A549 (cell line): ENCODE measurements around the gene PTCH2.

ENCODE experiments used
- CTCF ChIP-seq: fragments of >200 bp; sonication (Bioruptor Twin); formaldehyde crosslinking; IDR thresholded peaks from 3 replicates; pipeline ENCODE4 v1.5.1; 2016
- E2F6 ChIP-seq: IDR thresholded peaks from 2 replicates; pipeline ENCODE4 v1.6.1; 2012; ENCODE audit warnings: low read depth, borderline replicate concordance
- EP300 ChIP-seq, 2 experiments: fragments of >200 bp; sonication (Bioruptor Twin); formaldehyde crosslinking; IDR thresholded peaks; 2 replicates in 1 of 2; 3 replicates in 1 of 2; pipeline ENCODE4 v1.6.1; 2016 to 2017
- HMGXB4 ChIP-seq: fragments of 250-450 bp; sonication (Bioruptor Pico); IDR thresholded peaks from 2 replicates; pipeline ENCODE4 v1.5.0; 2021; ENCODE audit warnings: mild to moderate bottlenecking, moderate library complexity, borderline replicate concordance
- JUN ChIP-seq, 2 experiments: fragments of >200 bp; sonication (Bioruptor Twin); formaldehyde crosslinking; IDR thresholded peaks; 2 replicates in 1 of 2; 3 replicates in 1 of 2; pipeline ENCODE4 v1.6.1; 2016 to 2017
- JUNB ChIP-seq: fragments of >200 bp; sonication (Bioruptor Twin); formaldehyde crosslinking; IDR thresholded peaks from 2 replicates; pipeline ENCODE4 v1.6.1; 2016
- NFE2L2 ChIP-seq: fragments of 150-350 bp; conservative IDR thresholded peaks from 2 replicates; pipeline ENCODE4 v1.6.1; 2014; ENCODE audit warnings: low read length
- POLR2A ChIP-seq: IDR thresholded peaks from 2 replicates; pipeline ENCODE4 v1.6.1; 2012; ENCODE audit warnings: mild to moderate bottlenecking, low read length
- RAD21 ChIP-seq, 2 experiments: fragments of >200 bp in 1 of 2; sonication (Bioruptor Twin) in 1 of 2; formaldehyde crosslinking in 1 of 2; IDR thresholded peaks in 1 of 2; conservative IDR thresholded peaks in 1 of 2; 2 replicates in 1 of 2; 3 replicates in 1 of 2; pipeline ENCODE4 v1.6.1; 2012 to 2018; ENCODE audit warnings: inconsistent platforms in 1 of 2
- TFCP2L1 ChIP-seq: fragments of 250-450 bp; sonication (Bioruptor Pico); IDR thresholded peaks from 2 replicates; pipeline ENCODE4 v1.5.0; 2021; ENCODE audit warnings: mild to moderate bottlenecking
- ZFP36 ChIP-seq: fragments of 450-650 bp; IDR thresholded peaks from 2 replicates; pipeline ENCODE4 v1.6.1; 2014; ENCODE audit warnings: borderline replicate concordance; ENCODE audit not compliant: partially characterized antibody
- TF ChIP-seq, protein P1 (sequence below): fragments of 200-600 bp; sonication (generic); IDR thresholded peaks from 2 replicates; pipeline ENCODE4 v1.6.1; 2016; ENCODE audit warnings: antibody characterized with exemption, mild to moderate bottlenecking, moderate library complexity
- TF ChIP-seq, protein P2 (sequence below): fragments of 450-650 bp; IDR thresholded peaks from 2 replicates; pipeline ENCODE4 v1.6.1; 2014; ENCODE audit warnings: antibody characterized with exemption

DNA sequence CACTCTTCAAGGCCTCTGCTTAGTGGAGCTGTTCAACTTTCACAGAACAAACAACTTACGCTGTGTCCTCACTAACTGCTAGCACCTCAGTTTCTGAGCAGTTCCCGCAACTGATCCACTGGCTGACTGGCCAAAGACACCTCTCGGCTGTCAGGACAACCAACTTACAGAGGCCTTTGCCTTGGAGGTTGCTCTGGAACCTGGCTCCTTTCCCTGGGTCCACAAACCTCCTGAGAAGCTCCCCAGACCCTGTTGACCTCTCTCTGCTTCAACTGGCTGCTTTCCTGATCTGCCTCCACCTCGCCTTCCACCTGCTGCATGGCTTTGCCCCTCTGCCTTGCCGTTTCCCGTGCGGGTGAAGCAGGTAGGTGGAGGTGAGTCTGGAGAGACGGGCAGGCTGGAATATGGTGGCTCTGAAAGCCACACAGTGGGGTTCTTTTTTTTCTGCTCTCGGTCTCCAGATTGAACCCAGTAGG lies 21.8 kb downstream of the PTCH2 start:
- TF ChIP-seq CTCF (no peak), NFE2L2 (no peak), EP300 (IDR thresholded peaks at IDR 0.05) (no peak), TFCP2L1 (CRISPR knock-in tag) (no peak), JUN (IDR thresholded peaks at IDR 0.05) (no peak), HMGXB4 (CRISPR knock-in tag) (no peak), POLR2A (no peak), ZFP36 (no peak), JUNB (no peak), RAD21 (conservative IDR thresholded peaks at IDR 0.05 in 1 of 2, IDR thresholded peaks at IDR 0.05 in 1 of 2) (no peak), E2F6 (no peak)
- TF ChIP-seq, protein P1, sequence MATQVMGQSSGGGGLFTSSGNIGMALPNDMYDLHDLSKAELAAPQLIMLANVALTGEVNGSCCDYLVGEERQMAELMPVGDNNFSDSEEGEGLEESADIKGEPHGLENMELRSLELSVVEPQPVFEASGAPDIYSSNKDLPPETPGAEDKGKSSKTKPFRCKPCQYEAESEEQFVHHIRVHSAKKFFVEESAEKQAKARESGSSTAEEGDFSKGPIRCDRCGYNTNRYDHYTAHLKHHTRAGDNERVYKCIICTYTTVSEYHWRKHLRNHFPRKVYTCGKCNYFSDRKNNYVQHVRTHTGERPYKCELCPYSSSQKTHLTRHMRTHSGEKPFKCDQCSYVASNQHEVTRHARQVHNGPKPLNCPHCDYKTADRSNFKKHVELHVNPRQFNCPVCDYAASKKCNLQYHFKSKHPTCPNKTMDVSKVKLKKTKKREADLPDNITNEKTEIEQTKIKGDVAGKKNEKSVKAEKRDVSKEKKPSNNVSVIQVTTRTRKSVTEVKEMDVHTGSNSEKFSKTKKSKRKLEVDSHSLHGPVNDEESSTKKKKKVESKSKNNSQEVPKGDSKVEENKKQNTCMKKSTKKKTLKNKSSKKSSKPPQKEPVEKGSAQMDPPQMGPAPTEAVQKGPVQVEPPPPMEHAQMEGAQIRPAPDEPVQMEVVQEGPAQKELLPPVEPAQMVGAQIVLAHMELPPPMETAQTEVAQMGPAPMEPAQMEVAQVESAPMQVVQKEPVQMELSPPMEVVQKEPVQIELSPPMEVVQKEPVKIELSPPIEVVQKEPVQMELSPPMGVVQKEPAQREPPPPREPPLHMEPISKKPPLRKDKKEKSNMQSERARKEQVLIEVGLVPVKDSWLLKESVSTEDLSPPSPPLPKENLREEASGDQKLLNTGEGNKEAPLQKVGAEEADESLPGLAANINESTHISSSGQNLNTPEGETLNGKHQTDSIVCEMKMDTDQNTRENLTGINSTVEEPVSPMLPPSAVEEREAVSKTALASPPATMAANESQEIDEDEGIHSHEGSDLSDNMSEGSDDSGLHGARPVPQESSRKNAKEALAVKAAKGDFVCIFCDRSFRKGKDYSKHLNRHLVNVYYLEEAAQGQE, result no peak
- TF ChIP-seq, protein P2, sequence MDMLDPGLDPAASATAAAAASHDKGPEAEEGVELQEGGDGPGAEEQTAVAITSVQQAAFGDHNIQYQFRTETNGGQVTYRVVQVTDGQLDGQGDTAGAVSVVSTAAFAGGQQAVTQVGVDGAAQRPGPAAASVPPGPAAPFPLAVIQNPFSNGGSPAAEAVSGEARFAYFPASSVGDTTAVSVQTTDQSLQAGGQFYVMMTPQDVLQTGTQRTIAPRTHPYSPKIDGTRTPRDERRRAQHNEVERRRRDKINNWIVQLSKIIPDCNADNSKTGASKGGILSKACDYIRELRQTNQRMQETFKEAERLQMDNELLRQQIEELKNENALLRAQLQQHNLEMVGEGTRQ, result no peak
